Astrocyte of the hippocampus (primary cell): ENCODE data around the gene MCAM.

Experiments used
- DNase-seq: peaks from one replicate; pipeline ENCODE4 v3.0.0; 2011; ENCODE audit warnings: low read depth, low spot score

MCAM gene

DNA sequence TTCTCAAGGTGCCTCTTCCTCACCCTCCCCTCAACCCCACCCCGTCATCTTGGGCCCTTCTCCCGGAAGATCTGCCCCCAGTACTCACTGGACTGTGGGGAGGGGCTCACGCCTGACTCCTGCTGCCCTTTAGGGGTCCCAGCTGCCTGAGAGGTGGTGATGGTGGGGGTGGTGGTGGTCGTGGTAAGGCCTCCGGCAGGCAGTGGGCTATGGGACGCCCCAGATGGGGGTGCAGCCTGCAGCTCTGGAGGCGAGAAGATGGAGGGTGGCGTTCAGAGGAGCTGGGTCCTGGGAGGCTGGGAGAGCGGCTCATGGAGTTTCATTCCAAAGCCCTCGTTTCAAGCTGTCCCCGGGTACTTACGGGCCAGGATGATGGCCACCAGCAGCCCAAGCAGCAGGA lies 28.8 kb upstream of the MCAM start:
- DNase-seq, result no peak

DNA sequence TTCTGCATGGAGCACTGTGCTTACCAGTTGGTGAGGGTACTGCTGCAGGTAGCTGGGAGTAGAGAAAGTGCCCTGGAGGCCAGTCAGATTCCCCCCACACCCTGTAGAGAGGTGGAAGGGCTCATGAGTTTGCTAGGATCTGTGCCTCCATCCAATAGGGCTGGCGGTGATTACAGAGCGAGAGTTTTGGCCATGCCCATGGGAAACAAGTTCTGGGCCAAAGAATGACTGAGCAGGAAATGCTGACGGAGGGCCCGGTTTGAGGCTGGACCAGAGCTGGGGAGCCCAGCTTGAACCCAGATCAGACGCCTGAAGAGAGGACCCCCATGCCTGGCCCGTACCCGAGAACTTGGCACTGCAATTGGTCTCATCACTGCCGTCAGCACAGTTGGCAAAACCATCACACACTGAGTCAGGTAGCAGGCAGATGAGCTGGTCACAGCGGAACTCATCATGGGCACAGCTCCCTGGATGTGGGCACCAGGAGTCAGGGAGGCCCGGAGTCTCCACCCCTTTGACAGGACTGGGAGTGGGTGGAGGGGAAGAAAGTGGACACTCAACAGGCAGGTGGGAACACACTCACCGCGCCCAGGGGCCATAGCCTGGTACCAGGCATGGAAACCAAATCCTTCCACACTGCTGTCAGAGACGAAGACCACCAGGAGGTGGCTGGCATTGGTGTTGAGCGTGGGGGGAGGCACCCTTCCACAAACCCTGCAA lies 27.5 kb upstream of the MCAM start:
- no peak for DNase-seq

DNA sequence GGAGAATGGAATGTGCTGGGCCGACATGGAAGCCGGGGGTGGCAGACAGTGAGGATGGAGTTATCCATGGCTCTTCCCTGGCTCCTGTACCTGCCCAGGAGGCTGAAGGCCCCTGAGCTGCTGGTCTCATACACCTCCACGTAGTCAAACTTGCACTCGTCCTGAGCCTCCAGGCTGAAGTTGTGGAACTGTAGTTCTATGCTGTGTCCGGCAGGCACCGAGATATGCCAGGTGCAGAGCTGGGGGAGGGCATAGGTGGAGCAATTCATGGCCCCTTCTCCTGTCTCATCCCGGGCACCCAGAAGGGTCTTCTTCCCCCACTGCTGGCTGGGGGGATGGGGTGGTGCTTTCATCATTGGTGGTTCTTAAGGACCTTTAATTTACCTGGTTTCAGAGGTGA lies 26.8 kb upstream of the MCAM start:
- no peak for DNase-seq

DNA sequence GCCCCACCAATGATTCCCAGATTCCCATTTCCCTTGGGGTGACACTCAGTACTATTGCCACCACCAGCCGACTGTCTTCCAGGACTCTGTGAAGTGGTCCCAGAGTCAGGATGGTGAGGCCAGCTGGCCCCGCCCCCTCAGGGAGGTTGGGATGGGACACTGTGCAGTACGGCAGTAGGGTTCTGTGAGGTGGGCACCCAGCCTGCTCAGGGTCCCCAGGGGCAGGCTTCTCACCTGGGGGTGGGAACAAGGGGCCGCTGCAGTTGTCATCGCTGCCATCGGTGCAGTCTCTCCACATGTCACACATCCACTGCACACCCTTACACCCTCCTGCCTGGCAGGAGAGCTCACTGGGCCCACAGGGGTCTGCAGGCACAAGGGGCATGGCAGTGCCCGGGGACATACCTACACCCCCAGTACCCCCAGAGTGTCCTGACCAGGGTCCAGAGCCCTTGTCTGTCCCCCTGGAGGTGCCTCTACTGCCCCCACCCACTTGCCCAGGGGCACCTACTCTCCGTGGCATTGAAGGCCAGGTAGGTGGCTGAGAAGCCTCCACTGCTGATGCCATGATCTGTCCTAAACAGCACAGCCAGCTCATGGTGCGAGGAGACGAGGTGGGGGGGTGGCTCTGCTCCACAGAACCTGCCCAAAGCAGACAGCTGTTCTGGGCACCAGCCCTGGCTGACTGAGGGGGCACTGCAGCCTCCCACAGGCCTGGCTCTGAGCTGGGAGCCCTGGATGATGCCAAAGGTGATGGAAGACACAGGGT lies 25.6 kb upstream of the MCAM start:
- no peak for DNase-seq

DNA sequence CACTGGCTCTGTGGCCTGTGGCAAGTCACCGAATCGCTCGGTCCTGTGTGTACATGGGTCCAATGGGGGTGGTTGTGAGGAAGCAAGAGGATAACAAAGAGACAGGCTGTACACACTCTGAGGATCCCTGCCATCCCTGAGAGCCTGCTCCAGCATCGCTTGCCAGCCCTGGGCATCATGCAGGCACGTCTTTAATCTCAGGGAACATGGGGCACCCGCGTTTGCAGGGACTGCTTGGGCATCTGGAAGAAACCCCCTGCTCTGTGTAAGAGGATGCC lies 25.0 kb upstream of the MCAM start:
- no peak for DNase-seq

DNA sequence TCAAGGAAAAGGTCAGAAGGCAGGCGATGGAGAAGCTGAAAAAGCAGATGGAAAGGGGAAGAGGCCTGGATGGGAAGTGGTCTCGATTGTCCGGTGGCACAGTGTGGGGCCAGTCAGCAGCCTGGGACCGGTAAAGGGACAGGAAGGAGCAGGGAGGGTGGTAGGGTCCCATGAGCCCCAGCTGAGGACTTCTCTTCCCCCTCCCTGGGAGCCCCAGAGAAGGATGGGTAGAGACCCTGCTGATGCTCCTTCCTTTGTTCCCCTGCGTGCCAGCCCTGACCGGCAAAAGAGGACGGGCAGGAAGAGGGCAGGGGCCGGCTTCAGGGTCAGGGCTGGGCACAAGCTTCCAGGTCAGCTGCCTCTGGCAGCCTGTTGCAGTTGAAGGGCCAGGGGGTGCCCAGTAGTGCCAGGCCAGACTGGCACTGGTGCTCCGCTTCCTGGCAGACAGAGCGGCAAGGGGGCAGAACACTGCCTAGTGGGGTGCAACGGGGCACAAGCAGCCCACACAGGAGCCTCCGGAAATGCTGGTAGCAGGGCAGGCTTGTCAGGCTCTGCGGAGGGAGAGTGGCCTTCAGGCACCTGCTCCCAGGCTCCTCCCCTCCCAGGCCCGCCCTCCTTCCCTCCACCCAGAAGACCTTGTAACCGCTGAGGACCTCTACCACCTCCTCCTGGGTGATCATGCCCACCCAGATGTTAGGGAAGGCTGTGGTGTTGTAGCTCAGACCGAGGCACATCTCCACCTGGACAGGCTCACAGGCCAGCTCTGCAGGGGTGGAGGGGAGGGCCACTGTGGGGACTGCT lies 24.5 kb upstream of the MCAM start:
- no peak for DNase-seq

DNA sequence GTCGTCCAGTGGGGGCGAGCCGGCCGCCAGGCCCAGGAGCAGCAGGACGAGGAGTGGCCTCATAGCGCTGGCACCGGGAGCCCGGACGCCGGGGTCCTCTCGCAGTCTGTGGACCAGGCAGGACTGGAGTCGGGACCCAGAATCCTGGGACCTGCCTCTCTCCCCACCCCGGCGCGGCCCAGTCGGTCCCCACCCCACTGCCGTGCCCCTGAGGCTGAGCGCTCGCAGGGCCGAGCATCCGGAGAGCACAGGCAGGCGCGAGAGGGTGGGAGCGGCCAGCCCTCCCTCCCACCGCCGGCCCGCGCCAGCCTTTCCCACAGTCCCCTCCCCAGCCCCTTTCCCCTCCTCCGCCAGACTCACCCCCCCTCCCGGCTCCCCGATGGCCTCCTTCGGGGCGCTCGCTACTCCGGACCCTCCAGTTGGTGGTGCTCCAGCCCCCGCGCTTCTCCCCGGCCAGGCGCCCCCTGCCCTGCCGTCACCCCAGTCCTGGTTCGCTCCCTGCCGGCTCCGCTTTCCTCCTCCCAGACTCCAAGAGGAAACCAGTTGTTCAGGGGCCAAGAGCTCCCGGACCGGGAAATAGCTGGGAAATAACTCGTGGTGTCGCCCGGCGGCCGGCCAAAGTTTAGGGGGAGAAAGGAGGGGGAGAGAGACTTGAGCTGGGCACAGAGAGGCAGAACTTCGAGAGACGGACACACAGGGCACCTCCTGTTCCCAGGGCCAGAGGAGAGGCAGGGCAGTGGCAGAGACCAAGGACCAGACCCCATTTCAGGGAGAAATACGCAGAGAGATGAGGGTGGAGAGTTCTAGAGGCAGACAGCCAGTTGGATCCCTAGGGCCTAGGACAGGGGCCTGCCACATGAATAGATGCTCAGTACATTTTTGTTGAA lies 23.6 kb upstream of the MCAM start, which contains the start of gene C1QTNF5:
TSS of gene C1QTNF5 (minus strand) at position 549 of the 887 bp plus-strand sequence. CDS start at position 63, 486 bp downstream.
- DNase-seq, result peak; percentile 93

DNA sequence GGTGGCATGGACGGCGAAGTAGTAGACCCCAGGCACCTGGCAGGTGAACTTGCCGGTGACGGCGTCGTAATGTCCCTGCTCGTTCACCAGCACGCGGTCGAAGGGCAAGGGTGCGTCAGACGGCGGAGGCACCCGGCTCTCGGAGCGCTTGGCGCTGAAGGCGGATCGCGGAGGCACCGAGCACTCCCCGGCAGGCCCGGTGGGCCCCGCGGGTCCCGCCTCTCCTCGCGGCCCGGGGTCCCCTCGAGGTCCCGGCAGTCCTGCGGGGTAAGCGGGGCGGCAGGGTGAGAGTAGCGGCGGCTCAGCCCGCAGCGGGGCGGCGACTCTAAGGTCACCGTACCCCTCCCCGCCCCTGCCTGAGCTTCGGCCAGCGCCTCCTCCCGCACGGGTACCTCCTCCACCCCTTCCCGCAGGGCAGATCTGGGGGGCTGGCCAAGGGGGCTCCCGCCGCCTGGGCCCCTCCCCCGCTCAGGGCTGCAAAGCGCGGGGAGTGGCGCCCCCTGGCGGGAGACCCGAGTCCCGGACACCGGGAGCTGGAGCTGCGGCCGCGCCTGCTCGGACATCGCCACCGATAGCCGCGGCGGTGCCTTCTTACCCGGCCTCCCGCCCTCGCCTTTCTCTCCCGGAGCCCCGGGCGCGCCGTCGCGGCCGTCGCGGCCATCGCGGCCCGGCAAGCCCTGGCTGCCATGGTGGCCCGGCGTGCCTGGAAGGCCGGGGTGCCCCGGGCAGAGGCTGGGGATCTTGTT lies 22.8 kb upstream of the MCAM start:
- peak; percentile 88 for DNase-seq

DNA sequence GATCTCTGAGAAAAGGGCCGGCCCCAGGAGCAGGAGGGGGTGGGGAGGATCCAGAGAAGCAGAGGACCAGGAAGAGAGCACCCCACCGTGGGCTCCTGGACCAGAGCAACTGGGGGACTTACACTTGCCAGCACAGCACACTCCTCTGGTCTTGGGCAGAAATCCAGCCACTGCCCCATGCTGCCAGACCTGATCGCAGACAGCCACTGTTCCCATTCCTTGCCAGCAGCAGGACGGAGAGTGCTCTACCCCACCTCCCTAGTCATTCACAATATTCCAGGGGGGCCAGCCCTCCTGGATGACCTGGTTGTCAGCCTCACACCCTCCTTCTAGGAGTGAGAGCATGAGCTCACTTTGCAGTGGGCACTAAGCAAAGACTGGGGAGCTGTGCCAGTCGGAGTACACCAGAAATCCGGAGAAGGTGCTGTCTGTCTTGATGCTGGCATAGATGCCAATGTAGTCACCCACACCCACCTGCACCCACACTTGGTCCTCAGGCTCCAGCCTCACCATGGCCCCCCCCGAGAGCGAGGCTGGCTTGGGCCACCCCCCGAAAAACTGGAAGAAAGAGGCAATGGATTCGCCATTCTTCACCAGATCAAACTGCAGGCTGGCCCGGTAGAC lies 22.1 kb upstream of the MCAM start:
- DNase-seq, result peak; percentile 54

DNA sequence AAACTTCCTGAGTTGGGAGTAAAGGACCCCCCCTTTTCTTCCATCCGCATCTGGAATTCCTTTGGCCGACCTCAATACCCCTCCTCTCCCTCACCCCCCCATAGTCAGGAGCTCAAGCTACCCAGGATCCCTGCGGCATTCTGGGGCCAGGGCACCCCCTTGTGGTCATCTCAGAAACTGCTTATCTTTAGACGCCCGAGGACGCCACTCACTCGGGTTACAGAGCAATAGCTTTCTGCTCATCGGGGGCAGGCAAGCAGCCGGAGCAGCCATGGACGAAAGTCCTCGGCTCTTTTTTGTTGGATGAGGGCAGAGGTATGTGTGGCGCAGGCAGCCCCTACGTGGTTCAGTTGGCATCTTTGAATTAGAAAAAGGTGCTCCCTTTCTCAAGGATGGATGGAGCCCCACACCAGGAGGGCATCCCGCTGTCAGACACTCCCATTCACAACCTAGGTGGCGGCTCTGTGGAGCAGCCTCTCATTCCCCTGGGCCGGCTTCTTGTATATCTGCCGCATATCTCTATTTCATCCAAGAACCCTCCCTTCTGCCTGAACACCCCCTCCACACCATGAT lies 21.5 kb upstream of the MCAM start:
- DNase-seq, result peak; percentile 94

DNA sequence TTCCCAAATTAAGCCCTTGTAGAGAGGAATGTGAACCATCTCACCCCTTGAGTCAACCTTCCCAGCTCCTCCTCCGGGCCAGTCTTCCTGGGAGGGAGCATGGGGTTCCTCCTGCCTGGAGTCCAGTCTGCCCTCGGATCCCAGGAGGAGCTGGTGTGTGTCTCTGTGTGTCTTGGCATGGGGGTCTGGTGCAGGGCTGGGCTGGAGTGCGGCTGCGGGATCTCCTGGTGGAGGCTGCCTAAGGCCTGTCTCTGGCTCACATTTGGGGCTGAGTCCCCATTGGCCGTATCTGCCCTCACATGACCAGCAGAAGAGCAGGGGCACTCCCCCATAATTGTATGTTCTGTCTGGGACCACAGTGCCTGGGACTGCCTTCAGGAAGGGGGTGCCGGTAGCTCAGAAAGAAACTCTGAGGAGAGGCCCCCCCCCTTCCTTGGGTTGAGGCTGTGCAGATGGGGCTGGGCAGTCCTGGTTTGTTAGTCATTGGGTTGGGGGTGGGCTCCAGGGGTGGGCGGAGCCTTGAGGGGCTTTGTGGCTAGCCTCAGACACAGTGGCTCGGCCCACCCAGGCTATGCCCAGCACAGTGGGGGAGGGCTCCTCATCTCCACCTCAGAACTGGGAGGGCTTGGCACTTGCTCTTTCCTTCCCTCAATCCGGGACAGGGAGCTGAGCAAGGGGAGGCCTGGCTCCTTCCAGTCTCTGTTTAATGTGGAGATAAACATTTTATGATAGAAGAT lies 20.8 kb upstream of the MCAM start:
- DNase-seq, result peak; percentile 92

DNA sequence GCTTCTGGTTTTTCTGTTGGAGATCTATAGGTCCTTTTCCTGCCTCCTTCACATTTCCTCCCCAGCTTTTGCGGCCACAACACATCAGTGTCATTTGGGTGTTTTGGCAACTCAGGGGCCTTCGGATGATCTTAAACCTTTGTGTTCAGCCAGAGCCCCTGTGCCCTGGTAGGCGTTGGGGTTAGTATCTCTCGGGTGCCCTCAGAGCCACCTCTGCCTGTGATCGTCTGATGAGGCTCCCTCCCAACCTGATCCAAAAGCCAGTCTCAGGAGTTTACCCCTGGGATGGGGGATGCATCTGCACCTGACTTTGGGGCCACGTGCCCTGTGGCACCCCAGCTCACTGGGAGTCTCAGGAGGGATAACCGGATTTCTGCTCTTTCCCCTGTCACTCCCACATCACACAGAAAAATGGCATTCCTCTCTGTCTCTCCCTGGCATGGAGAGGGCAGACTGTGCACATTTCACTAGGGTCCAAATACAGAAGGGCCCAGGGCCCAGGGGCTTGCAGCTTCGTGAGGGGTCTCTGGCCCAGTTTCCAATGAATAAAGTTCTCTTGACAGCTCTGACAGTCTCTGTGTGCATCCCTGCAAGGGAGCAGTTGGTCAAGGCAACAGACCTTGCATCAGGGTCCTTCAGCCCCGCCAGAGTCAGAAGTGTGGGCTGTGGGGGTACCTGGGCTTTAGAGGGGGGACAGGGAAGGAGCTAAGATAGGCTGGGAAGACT lies 20.0 kb upstream of the MCAM start:
- no peak for DNase-seq

DNA sequence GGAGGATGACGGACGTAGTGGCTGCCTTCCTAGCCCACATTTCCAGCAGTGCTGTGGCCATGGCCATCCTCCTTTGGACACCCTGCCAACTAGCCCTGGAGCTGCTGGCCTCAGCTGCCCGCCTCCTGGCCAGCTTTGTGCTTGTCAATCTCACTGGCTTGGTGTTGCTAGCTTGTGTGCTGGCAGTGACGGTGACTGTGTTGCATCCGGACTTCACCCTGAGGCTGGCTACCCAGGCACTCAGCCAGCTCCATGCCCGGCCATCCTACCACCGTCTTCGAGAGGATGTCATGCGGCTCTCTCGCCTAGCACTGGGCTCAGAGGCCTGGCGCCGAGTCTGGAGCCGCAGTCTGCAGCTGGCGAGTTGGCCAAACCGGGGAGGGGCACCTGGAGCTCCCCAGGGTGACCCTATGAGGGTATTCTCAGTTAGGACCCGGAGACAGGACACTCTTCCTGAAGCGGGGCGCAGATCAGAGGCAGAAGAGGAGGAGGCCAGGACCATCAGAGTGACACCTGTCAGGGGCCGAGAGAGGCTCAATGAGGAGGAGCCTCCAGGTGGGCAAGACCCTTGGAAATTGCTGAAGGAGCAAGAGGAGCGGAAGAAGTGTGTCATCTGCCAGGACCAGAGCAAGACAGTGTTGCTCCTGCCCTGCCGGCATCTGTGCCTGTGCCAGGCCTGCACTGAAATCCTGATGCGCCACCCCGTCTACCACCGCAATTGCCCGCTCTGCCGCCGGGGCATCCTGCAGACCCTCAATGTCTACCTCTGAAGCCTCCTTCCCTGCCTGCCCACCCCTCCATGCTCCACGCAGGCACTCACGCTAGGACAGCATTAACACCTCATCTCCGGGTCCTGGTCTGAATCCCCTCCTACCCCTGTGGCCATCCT lies 19.0 kb upstream of the MCAM start:
- DNase-seq, result no peak

DNA sequence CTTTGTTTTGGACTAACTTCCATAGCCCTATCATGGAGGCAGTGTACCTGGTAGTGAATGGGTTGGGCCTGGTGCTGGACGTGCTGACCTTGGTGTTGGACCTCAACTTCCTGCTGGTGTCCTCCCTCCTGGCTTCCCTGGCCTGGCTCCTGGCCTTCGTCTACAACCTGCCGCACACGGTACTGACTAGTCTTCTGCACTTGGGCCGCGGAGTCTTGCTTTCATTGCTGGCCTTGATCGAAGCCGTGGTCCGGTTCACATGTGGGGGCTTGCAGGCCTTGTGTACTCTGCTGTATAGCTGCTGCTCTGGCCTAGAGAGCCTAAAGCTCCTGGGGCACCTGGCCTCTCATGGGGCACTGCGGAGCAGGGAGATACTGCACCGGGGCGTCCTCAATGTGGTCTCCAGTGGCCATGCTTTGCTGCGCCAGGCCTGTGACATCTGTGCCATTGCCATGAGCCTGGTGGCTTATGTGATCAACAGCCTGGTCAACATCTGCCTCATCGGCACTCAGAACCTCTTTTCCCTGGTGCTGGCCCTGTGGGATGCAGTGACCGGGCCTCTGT lies 18.2 kb upstream of the MCAM start:
- DNase-seq, result no peak

DNA sequence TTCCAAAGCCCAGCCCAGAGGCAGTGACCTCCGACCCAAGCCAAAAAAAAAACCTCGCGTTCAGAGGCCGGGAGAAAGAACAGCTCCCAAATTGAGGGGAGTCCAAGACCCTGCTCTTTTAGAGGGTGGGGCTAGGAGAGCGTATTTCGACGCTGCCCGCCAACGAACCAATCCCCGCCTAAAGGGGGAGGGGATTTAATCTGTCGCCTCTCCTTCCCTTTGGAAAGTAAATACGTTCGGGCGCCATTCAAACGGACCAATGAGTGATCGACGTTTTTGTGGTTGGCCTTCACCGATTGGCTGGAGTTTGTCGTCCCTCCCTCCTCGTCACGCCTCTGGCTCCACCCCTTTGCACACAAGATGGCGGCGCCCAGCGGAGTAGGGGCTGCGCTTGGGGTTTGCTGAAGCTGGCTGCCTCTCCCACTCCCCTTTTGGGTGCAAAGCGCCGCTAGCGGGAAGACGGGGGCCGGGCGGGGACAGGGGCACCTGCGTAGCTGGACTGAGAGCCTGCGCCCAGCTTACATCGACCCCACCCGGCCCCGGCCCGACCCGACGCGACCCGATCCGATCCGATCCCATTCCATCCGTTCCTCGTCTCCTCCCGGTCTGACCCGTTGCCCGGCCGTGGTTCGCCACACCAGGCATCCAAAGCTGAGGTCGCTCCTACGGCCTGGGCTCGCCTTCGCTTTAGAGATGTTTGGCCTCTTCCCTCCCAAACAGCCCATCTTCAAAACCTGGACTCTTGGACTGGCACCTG lies 17.4 kb upstream of the MCAM start, which contains the start of gene RNF26:
TSS of gene RNF26 (plus strand) at position 354 of the 757 bp plus-strand sequence. CDS start 596 bp downstream, outside the sequence.
- DNase-seq, result peak; percentile 98

DNA sequence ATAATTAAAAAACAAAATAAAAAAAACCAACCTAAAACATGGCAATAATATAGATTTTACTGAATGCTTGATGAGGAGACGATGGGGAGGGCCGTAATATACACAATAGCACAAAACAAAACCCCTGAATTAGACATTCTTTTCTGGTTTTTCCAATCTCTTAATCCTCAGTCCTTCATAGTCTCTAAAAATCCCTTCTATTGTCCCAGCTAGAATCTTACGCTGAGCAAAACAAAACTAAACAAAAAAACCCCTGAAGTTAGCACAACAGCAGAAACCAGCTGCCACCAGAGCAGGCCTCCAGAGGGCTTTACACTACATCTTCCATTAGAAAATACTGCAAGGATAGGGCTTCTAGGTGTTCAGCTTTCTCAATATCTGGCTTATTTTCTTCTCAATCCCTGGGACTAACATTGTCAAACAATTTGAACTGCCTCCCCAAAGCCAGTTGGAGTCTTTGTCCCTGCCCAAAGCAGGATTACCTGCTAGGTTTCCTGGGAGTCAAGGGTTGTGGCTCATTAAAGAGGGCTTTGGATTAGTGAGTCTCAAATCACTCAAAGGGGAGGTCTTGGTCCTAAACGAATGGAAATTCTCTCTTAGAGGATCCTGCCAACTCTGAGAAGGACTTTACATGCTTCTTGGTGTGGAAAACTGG lies 15.3 kb upstream of the MCAM start:
- DNase-seq, result no peak
